Measurements from ENCODE around the gene ARSD. TPM values are rescaled to one million over a fixed set of nuclear protein-coding genes. Genes with fewer than 3 reads are reported as not detected.
A peak's percentile ranks its signal among the peaks of the same experiment; 100 is the strongest.
"Not testable (repeated sequence)": the region's sequence is repeated elsewhere in the genome, so short reads cannot be mapped to it uniquely, and the experiment has no call there.

Gene ARSD
- total RNA-seq, 1 donor from 2014 or later = 39.8 TPM

DNA sequence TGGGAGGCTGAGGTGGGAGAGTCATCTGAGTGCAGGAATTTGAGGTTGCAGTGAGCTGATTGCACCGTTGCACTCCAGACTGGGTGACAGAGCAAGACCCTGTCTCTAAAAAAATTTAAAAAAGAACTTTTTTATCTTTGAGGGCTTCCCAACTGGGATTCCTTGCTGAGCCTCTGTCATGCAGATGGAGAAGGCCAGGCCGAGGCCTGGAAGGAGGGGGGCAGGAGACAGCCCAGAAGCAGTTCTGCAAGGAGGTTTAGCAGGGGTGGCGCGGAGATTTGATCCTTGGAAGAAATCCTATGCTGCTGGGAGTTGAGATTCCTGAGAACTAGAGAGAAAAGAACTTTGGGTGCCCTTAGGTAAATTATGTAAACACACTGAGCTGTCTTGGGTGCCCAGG is 2.5 kb upstream of the ARSD start:
- no peak for DNase-seq

DNA sequence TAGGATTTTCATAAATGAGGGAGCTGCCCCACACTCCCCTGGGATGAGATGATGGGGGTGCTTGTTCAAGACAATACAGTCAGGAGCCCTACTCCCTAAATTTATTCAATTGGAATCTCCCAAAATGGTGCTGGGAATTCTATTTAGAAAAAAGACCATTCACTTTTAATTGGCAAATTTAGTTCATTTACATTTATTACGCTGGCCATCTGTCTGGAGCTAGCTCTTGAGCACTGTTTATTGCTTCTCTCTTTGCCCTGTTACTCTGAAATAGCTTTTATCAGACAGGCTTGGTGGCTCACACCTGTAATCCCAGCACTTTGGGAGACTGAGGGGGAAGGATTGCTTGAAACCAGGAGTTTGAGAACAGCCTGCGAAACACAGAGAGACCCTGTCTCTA is 2.0 kb upstream of the ARSD start:
- DNase-seq = no peak

GRCh38 chrX:2928191-2928582 is 952 bp downstream of the ARSD start:
- DNase-seq = peak; percentile 73

DNA sequence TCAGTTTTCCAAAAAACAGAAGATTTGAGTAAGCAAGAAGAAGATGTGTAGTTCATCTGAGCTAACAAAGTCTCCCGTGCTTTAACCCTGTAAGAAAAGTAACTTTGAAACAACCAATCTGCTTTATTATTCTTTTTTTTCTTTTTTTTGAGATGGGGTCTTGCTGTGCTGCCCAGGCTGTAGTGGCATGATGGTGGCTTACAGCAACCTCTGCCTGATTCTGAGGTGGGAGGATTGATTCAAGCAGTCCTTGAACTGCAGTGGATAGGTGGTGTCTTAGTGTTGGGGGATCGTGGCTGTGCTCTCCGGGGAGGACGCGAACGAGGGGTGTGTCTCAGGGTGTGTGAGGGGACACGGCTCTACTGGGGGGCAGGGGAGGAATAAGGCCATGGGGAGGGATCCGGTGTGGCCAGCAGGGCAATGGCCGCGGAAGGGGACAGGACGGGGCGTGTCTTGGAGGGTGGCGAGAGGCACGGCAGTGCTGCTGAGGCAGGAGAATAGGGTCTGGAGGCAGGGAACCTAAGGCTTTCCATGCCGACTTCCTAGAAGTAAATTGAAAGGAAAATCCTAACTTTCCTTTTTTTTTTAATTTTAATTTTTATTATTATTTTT is 2.4 kb downstream of the ARSD start:
- no peak for DNase-seq

GRCh38 chrX:2926255-2926654 is 2.9 kb downstream of the ARSD start:
- DNase-seq = not testable (repeated sequence)

DNA sequence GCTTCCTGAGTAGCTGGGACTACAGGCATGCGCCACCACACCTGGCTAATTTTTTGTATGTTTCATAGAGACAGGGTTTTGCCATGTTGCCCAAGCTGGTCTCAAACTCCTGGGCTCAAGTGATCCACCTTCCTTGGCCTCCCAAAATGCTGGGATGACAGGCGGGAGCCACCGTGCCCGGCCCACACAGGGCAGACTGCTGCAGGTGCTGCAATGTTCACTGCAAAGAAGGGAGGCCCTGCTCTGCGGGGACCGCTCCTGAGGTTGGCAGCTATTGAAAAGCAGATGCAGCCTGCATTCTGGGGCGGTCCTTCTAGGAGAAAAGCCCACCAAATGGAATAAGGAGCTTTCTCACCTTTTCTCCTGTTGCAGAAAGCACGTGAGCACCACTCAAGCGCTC is 5.0 kb downstream of the ARSD start:
- no peak for DNase-seq

- no peak for DNase-seq
Measured at GRCh38 chrX:2921750-2922149, 7.4 kb downstream of the ARSD start.

- no peak for DNase-seq
Measured at GRCh38 chrX:2921193-2921592, 7.9 kb downstream of the ARSD start.

- DNase-seq = no peak
Measured at GRCh38 chrX:2917767-2918166, 11.4 kb downstream of the ARSD start.

GRCh38 chrX:2913118-2913517 is 16.0 kb downstream of the ARSD start:
- DNase-seq = no peak

DNA sequence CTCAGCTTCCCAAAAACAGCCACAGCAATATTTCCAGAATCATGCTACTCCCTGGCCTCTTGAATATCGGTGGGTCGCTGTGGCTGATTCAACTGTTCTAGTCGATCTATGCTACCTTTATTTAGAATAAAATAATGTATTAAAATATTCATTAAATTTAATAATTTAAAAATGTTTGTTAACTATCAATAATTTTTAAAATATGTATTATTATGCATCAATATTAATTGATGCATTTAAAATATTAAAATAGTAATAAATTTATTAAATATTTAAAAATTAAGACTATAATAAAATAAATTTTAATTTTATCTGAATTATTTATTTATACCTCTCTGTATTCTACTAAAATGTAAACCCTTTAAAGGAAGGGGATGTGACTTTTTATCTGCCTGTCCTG is 19.0 kb downstream of the ARSD start:
- no peak for DNase-seq

DNA sequence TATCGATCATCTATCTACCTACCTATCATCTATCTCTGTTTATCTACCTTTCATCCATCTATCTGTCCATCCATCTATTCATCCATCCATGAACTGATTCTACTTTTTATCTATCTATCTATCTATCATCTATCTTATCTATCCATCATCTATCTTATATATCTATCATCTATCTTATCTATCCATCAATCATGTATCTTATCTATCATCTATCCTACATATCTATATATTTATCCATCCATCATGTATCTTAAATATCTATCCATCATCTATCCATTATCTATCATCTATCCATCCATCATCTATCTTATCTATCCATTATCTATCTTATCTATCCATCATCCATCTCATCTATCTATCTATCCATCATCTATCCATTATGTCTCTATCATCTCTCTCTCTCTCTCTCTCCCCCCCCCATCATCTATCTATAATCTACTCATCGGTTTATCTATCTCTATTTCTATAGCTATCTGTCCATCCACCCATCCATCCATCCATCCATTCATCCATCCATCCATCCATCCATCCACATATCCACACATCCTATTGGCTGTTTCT is 20.9 kb downstream of the ARSD start:
- DNase-seq = no peak

GRCh38 chrX:2907295-2907694 is 21.8 kb downstream of the ARSD start:
- DNase-seq = no peak

GRCh38 chrX:2903366-2903765 is 25.8 kb downstream of the ARSD start:
- DNase-seq = no peak

GRCh38 chrX:2902841-2903240 is 26.3 kb downstream of the ARSD start:
- no peak for DNase-seq

DNA sequence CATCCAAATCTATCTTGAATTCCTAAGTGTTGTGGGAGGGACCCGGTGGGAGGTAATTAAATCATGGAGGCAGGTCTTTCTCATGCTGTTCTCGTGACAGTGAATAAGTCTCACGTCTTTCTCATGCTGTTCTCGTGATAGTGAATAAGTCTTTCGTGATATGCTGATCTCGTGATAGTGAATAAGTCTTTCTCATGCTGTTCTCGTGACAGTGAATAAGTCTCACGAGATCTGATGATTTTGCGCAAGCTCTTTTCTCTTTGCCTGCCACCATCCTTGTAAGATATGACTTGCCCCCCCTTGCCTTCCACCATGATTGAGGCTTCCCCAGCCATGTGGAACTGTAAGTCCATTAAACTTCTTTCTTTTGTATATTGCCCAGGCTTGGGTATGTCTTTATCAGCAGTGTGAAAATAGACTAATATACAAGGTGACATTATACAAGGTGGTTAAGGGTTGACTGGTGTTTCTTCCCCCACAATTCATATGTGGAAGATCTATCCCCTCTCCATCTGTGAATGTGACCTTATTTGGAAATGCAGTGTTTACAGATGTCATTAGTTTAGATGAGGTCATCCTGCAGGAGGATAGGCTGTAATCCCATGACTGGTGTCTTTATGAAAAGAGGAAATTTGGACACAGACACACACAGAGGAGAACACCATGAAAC is 27.6 kb downstream of the ARSD start:
- DNase-seq = no peak

- no peak for DNase-seq
Measured at GRCh38 chrX:2898846-2899512, 30.2 kb downstream of the ARSD start.

GRCh38 chrX:2897690-2898623 is 31.2 kb downstream of the ARSD start:
- peak; percentile 13 for DNase-seq

- no peak for DNase-seq
Measured at GRCh38 chrX:2897311-2897689, 31.8 kb downstream of the ARSD start.

DNA sequence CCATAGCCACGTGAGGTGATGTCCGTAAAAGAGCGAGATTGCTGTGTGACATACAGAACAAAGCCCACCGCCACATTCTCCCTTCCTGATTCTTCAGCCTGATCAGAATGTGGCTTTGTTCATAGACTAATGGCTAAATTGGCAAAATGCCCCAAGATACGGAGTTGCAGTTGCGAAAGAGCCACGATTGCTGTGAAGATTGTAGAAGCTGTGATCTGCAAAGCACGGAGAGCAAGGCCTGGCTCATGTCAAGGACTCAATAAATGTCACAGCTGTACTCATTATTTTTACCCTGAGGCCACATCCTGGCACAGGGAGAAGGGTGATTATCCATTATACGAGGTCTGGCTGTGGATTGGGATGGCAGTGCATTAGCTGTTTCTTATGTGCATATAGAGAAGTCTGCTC is 34.2 kb downstream of the ARSD start:
- DNase-seq = no peak

GRCh38 chrX:2892816-2893215 is 36.3 kb downstream of the ARSD start:
- no peak for DNase-seq

GRCh38 chrX:2890536-2891460 is 38.3 kb downstream of the ARSD start:
- not testable (repeated sequence) for DNase-seq

Measured in dermis blood vessel endothelial cell (primary cell).